ENCODE measurements around the gene RHBDL2. TPM values are rescaled to one million over a fixed set of nuclear protein-coding genes. Genes with fewer than 3 reads are reported as not detected.
"Not testable (repeated sequence)": the region's sequence is repeated elsewhere in the genome, so short reads cannot be mapped to it uniquely, and the experiment has no call there.

RHBDL2 gene
- 0.32 TPM for total RNA-seq
- long read RNA-seq, partial matches to known transcripts, result 1 of 3 reads
- long read RNA-seq, other reads (novel, unspliced or antisense), result 2 of 3 reads

GRCh38 chr1:38941527-38942019 lies at the start of gene RHBDL2:
Gene RHBDL2, minus strand, starts transcription at chr1:38941830. Its CDS starts 22,618 bp downstream, at chr1:38919212.
- Histone ChIP-seq H3K4me3 (peak within 1 kb of the TSS; percentile 56), H3K36me3 (no peaks in the 10 kb centered on the region), H3K27me3 (ENCODE audit: low read depth) (no peaks in the 10 kb centered on the region), H3K4me1 (peaks cover 5% of the 10 kb centered on the region), H3K27ac (no peak within 1 kb of the TSS), H3K9me3 (no peaks in the 10 kb centered on the region)
- intact Hi-C loops (cut with DNase I), result no loop called here
- no peak for TF ChIP-seq CTCF (IDR thresholded peaks at IDR 0.05)
- DNase-seq (peak; percentile 68), ATAC-seq (peak; percentile 94 to 98)

GRCh38 chr1:38990738-38991637 lies 49.4 kb upstream of the RHBDL2 start, which contains the start of gene AKIRIN1:
Gene AKIRIN1, plus strand, starts transcription at chr1:38991276. Its CDS starts 105 bp downstream, at chr1:38991381.
- intact Hi-C loops (cut with DNase I), result no loop called here
- Histone ChIP-seq H3K4me1 (peaks cover 18% of the 10 kb centered on the region), H3K27ac (peak within 1 kb of the TSS; percentile 93), H3K4me3 (peak within 1 kb of the TSS; percentile 90), H3K27me3 (ENCODE audit: low read depth) (no peaks in the 10 kb centered on the region), H3K36me3 (peaks cover 13% of the 10 kb centered on the region), H3K9me3 (no peaks in the 10 kb centered on the region)
- DNase-seq (peak; percentile 99), ATAC-seq (peak; percentile 98 to 99)
- TF ChIP-seq CTCF (IDR thresholded peaks at IDR 0.05), result peak; percentile 51

- Histone ChIP-seq H3K4me3 (peak overlapping the region; percentile 90), H3K27me3 (ENCODE audit: low read depth) (no peaks in the 10 kb centered on the region), H3K36me3 (peaks cover 8% of the 10 kb centered on the region), H3K9me3 (no peaks in the 10 kb centered on the region), H3K4me1 (peaks cover 18% of the 10 kb centered on the region), H3K27ac (peak overlapping the region; percentile 93)
- DNase-seq, result no peak
- no peak for TF ChIP-seq CTCF (IDR thresholded peaks at IDR 0.05)
- peak in 1 of 2 donors; percentile 0 for ATAC-seq
- intact Hi-C loops (cut with DNase I), result no loop called here
Measured at GRCh38 chr1:38990386-38990737, 48.7 kb upstream of the RHBDL2 start.

GRCh38 chr1:38989979-38990378 lies 48.3 kb upstream of the RHBDL2 start:
- Histone ChIP-seq H3K4me3 (no peak overlapping the region), H3K27ac (peak overlapping the region; percentile 93), H3K4me1 (peaks cover 18% of the 10 kb centered on the region), H3K27me3 (ENCODE audit: low read depth) (no peaks in the 10 kb centered on the region), H3K9me3 (no peaks in the 10 kb centered on the region), H3K36me3 (peaks cover 4% of the 10 kb centered on the region)
- intact Hi-C loops (cut with DNase I), result no loop called here
- DNase-seq, result no peak
- no peak for ATAC-seq
- no peak for TF ChIP-seq CTCF (IDR thresholded peaks at IDR 0.05)

- DNase-seq; intact Hi-C loops (cut with DNase I); H3K4me1 ChIP-seq; H3K27ac ChIP-seq; H3K4me3 ChIP-seq; ATAC-seq; H3K9me3 ChIP-seq; H3K27me3 ChIP-seq (ENCODE audit: low read depth); H3K36me3 ChIP-seq: not testable (repeated sequence)
Measured at GRCh38 chr1:38979380-38979779, 37.8 kb upstream of the RHBDL2 start.

GRCh38 chr1:38978245-38978542 lies 36.6 kb upstream of the RHBDL2 start:
- intact Hi-C loops (cut with DNase I); DNase-seq: not testable (repeated sequence)

GRCh38 chr1:38977399-38978244 lies 36.0 kb upstream of the RHBDL2 start:
- H3K27me3 ChIP-seq (ENCODE audit: low read depth); H3K36me3 ChIP-seq; H3K4me1 ChIP-seq; intact Hi-C loops (cut with DNase I); H3K27ac ChIP-seq; H3K9me3 ChIP-seq; H3K4me3 ChIP-seq; ATAC-seq; DNase-seq: not testable (repeated sequence)

More at GRCh38 chr1:38978245-38978542, 36.6 kb upstream of the RHBDL2 start:
- H3K27me3 ChIP-seq (ENCODE audit: low read depth); H3K9me3 ChIP-seq; H3K27ac ChIP-seq; H3K4me3 ChIP-seq; H3K36me3 ChIP-seq; H3K4me1 ChIP-seq; ATAC-seq: not testable (repeated sequence)
